SH-SY5Y (cell line): ENCODE data around the gene PTPRO.

Source experiments
- GATA2 ChIP-seq: IDR thresholded peaks from 2 replicates; pipeline ENCODE4 v1.6.1; 2011; ENCODE audit warnings: mild to moderate bottlenecking, low read depth, low read length
- GATA3 ChIP-seq: IDR thresholded peaks from 2 replicates; pipeline ENCODE4 v1.6.1; 2011; ENCODE audit warnings: low read depth, mild to moderate bottlenecking, low read length, moderate library complexity

DNA sequence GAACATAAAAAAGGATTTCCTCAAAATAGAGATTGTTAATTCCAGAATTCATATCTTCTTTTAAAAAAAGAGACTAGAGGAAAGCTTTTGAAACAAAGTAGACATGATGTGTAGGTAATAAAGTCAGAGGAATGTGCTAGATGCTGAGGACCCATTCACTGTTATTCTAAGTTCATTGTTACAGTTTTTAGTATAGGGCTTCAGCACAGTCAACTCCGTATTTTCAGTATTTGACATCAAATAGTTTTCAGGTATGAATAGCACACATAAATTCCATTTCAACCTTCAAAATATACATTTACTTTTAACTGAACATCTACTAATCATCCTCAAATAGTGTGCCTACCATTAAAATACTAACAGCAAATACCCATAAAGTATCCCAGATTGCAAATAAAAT, 239.1 kb downstream of the PTPRO start:
- TF ChIP-seq GATA3 = no peak
- no peak for TF ChIP-seq GATA2
